NCI-H345 treated with DMSO at 0.1 percent for 48 hours (cell line): ENCODE measurements around the gene IER3.

Experiments used
- DNase-seq: peaks from one replicate; lab custom pipeline; 2025; ENCODE audit not compliant: unreplicated experiment; lab: John Stamatoyannopoulos, UW

IER3 gene

GRCh38 chr6:30744054-30744805 is at the start of gene IER3:
IER3 (minus strand) TSS chr6:30744547; CDS start chr6:30744518, 29 bp downstream.
- DNase-seq: peak; percentile 66

- no peak for DNase-seq
Observed at GRCh38 chr6:30793521-30794194, 49.3 kb upstream of the IER3 start.

- DNase-seq: no peak
Observed at GRCh38 chr6:30792786-30793185, 48.4 kb upstream of the IER3 start.

GRCh38 chr6:30790724-30791383 is 46.5 kb upstream of the IER3 start:
- DNase-seq: no peak

- DNase-seq: no peak
Observed at GRCh38 chr6:30789606-30790005, 45.3 kb upstream of the IER3 start.

GRCh38 chr6:30787954-30788353 is 43.6 kb upstream of the IER3 start:
- no peak for DNase-seq

GRCh38 chr6:30782425-30783014 is 38.2 kb upstream of the IER3 start:
- no peak for DNase-seq

GRCh38 chr6:30781743-30782424 is 37.5 kb upstream of the IER3 start:
- DNase-seq: peak; percentile 84

- DNase-seq: no peak
Observed at GRCh38 chr6:30781395-30781742, 37.0 kb upstream of the IER3 start.

- no peak for DNase-seq
Observed at GRCh38 chr6:30780642-30780920, 36.2 kb upstream of the IER3 start.

GRCh38 chr6:30779850-30780641 is 35.7 kb upstream of the IER3 start:
- no peak for DNase-seq

GRCh38 chr6:30778001-30778635 is 33.8 kb upstream of the IER3 start:
- no peak for DNase-seq

GRCh38 chr6:30777155-30777485 is 32.8 kb upstream of the IER3 start:
- no peak for DNase-seq

GRCh38 chr6:30776390-30777154 is 32.2 kb upstream of the IER3 start:
- no peak for DNase-seq

- DNase-seq: no peak
Observed at GRCh38 chr6:30775104-30775503, 30.8 kb upstream of the IER3 start.

GRCh38 chr6:30774701-30775100 is 30.4 kb upstream of the IER3 start:
- DNase-seq: no peak

GRCh38 chr6:30770592-30770991 is 26.2 kb upstream of the IER3 start:
- no peak for DNase-seq

GRCh38 chr6:30769853-30770524 is 25.6 kb upstream of the IER3 start:
- no peak for DNase-seq
